Type B pancreatic cell (in vitro differentiated cells): ENCODE data around the gene BLCAP. TPM values are rescaled to one million over a fixed set of nuclear protein-coding genes. Genes with fewer than 3 reads are reported as not detected.
A peak's percentile ranks its signal among the peaks of the same experiment; 100 is the strongest.
"Not testable (repeated sequence)": the region's sequence is repeated elsewhere in the genome, so short reads cannot be mapped to it uniquely, and the experiment has no call there.

ENCODE experiments used
- DNase-seq: peaks from one replicate; pipeline ENCODE4 v3.0.0; 2021; ENCODE audit warnings: mixed read lengths; ENCODE audit not compliant: unreplicated experiment; ENCODE audit errors: extremely low spot score
- H3K27ac Mint-ChIP-seq: 2 replicates; pipeline ENCODE4 v1.8.0; 2021; ENCODE audit warnings: mild to moderate bottlenecking, mixed read lengths
- H3K27me3 Mint-ChIP-seq: 2 replicates; pipeline ENCODE4 v1.8.0; 2021; ENCODE audit warnings: mixed read lengths
- H3K36me3 Mint-ChIP-seq: 2 replicates; pipeline ENCODE4 v1.8.0; 2021; ENCODE audit warnings: mixed read lengths
- H3K4me1 Mint-ChIP-seq: one replicate; pipeline ENCODE4 v1.8.0; 2021; ENCODE audit warnings: mixed read lengths; ENCODE audit not compliant: unreplicated experiment
- H3K4me3 Mint-ChIP-seq: 2 replicates; pipeline ENCODE4 v1.8.0; 2021; ENCODE audit warnings: mild to moderate bottlenecking, mixed read lengths
- H3K9me3 Mint-ChIP-seq: 2 replicates; pipeline ENCODE4 v1.8.0; 2021; ENCODE audit warnings: mixed read lengths
- CTCF ChIP-seq: fragments of 200-600 bp; sonication (generic); conservative IDR thresholded peaks from 2 replicates; pipeline ENCODE4 v1.5.0; 2021; ENCODE audit warnings: antibody characterized with exemption, mild to moderate bottlenecking
- long read RNA-seq: library from polyadenylated mRNA; unstranded; transcript quantifications from one replicate; pipeline ENCODE4 v2.0.0, GENCODE V29; 2020
- total RNA-seq: library from RNA; stranded (reverse); gene quantifications from 2 replicates; pipeline ENCODE4 v1.2.1, GENCODE V29; 2021; ENCODE audit warnings: low replicate concordance

Gene BLCAP
- 75.7 and 79.7 TPM in 2 replicates for total RNA-seq
- long read RNA-seq, transcript BLCAP-215 (2 exons, 2,017 nt): major isoform, 40 of 64 reads
- long read RNA-seq, partial matches to known transcripts: 1 of 64 reads
- long read RNA-seq, other reads (novel, unspliced or antisense): 23 of 64 reads

- peak; percentile 87 for DNase-seq
- peaks cover 46% of the 10 kb centered on the region for H3K4me1 Mint-ChIP-seq
- H3K36me3 Mint-ChIP-seq: peaks cover 21% of the 10 kb centered on the region
- no peaks in the 10 kb centered on the region for H3K9me3 Mint-ChIP-seq
- no peaks in the 10 kb centered on the region for H3K27me3 Mint-ChIP-seq
- H3K4me3 Mint-ChIP-seq: peak within 1 kb of the TSS; percentile 96
- no peak for TF ChIP-seq CTCF
- H3K27ac Mint-ChIP-seq: peak within 1 kb of the TSS; percentile 100
Measured at GRCh38 chr20:37527638-37528445, at the start of gene BLCAP. Gene BLCAP (minus strand): TSS chr20:37527876. CDS start chr20:37519174, 8,702 bp downstream.

- not testable (repeated sequence) for H3K9me3 Mint-ChIP-seq, H3K4me1 Mint-ChIP-seq, H3K36me3 Mint-ChIP-seq, H3K27ac Mint-ChIP-seq, H3K4me3 Mint-ChIP-seq, DNase-seq
- peaks cover 39% of the 10 kb centered on the region for H3K27me3 Mint-ChIP-seq
Measured at GRCh38 chr20:37577436-37577835, 49.8 kb upstream of the BLCAP start.

- Mint-ChIP-seq H3K36me3 (no peaks in the 10 kb centered on the region), H3K27ac (no peak overlapping the region), H3K4me3 (no peak overlapping the region), H3K4me1 (no peaks in the 10 kb centered on the region), H3K9me3 (no peaks in the 10 kb centered on the region), H3K27me3 (peaks cover 38% of the 10 kb centered on the region)
- no peak for TF ChIP-seq CTCF
- no peak for DNase-seq
Measured at GRCh38 chr20:37576911-37577310, 49.2 kb upstream of the BLCAP start.

GRCh38 chr20:37575884-37576283, 48.2 kb upstream of the BLCAP start:
- no peak overlapping the region for H3K27ac Mint-ChIP-seq
- no peaks in the 10 kb centered on the region for H3K36me3 Mint-ChIP-seq
- peaks cover 40% of the 10 kb centered on the region for H3K27me3 Mint-ChIP-seq
- TF ChIP-seq CTCF: no peak
- no peaks in the 10 kb centered on the region for H3K4me1 Mint-ChIP-seq
- H3K9me3 Mint-ChIP-seq: no peaks in the 10 kb centered on the region
- no peak overlapping the region for H3K4me3 Mint-ChIP-seq
- no peak for DNase-seq

- Mint-ChIP-seq H3K9me3 (no peaks in the 10 kb centered on the region), H3K4me1 (no peaks in the 10 kb centered on the region), H3K27ac (no peak overlapping the region), H3K27me3 (peaks cover 37% of the 10 kb centered on the region), H3K4me3 (no peak overlapping the region), H3K36me3 (no peaks in the 10 kb centered on the region)
- TF ChIP-seq CTCF: no peak
- peak; percentile 62 for DNase-seq
Measured at GRCh38 chr20:37574199-37574890, 46.7 kb upstream of the BLCAP start.
